GM18517 (cell line): ENCODE measurements around the gene PJVK.
"Not testable (repeated sequence)": the region's sequence is repeated elsewhere in the genome, so short reads cannot be mapped to it uniquely, and the experiment has no call there.

Experiments
- ATAC-seq: cut with Tn5 transposase; IDR thresholded peaks from one replicate; pipeline ENCODE4 v1.9.1; 2021; ENCODE audit warnings: mild to moderate bottlenecking, moderate library complexity; ENCODE audit not compliant: unreplicated experiment

The PJVK gene

DNA sequence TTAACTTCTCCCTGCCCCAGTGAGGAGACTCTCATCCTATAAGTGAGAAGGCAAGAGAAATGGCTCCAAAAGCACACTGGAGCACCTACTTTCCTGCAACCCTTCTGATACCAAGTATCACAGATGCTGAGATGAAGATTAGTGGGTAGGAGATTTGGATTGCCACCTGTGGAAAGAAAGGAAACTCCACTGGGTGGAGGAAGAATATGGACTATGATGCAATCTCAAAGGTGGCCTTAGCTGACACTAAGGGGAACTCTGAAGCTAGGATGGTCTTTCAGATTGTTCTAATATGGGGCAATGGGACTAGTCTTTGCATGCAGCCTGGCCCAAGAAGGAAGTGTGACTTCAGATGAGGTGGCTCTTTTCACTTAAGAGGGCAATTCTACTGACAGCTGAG is 21.8 kb upstream of the PJVK start:
- ATAC-seq: no peak

DNA sequence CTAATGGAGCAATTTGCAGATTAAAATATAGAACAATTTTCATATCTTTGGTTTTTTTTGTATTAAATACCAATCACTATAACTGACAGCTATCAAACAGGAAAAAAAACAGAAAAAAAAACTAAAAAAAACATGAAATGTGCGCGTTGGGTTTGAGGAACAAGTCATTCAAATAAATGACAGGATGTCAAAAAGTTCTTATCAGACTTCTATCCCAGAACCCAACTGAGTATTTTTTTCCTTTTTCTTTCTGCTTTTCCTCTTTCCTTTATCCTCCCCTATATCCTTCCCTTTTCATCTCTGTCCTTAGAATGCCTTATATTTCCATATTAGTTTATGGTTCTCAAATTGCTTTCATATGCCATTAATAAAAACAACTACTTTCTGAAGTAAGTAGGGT is 14.5 kb upstream of the PJVK start:
- no peak for ATAC-seq

DNA sequence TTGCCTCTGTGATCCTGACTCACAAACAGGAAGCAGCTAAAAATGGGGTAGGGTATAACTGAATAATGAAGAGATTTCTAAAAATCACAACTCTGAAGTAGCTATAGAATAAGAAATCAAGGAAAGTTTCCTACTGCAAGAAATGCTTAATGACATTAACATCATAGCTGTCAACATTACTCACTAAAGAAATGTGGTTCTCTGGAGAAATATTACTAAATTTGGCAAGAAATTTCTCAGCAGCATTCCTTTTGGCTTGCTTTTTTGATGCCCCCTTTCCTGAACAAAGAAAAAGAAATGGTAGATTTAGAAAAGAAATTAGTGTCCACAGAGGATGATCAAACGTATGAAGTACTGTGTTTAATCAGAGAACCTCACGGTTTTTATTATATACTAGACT is 9.8 kb upstream of the PJVK start:
- ATAC-seq: no peak

DNA sequence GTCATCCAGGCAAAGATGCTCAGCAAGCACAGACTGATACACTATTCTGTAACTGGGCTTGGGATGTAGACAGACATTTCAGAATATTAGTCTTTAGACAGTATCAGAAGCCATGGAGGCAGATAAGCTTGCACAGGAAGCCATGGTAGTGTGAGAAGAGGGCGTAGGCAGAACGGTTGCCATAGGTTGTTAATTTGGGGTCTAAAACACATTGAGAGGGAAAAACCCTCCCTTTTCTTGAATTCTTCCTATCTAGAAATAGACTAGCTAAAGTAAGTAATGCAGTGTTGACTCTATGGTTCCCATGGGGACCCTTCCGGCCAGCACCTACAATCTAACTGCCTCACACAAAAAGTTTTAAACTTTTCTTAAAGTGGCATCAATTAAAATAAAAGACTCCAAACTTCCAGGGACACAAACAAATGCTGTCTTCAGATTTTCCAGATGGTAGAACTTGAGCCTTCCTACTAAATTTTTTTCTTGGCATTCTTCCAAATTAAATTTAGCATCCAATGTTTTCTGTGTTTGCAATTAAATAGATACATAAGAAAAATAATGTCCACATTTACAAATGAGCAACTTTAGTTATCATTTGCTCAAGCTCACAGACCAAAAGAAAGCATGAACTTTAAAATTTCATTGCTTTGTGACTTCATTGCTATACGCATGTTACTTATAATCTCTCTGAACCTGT is 2.1 kb upstream of the PJVK start:
- no peak for ATAC-seq

DNA sequence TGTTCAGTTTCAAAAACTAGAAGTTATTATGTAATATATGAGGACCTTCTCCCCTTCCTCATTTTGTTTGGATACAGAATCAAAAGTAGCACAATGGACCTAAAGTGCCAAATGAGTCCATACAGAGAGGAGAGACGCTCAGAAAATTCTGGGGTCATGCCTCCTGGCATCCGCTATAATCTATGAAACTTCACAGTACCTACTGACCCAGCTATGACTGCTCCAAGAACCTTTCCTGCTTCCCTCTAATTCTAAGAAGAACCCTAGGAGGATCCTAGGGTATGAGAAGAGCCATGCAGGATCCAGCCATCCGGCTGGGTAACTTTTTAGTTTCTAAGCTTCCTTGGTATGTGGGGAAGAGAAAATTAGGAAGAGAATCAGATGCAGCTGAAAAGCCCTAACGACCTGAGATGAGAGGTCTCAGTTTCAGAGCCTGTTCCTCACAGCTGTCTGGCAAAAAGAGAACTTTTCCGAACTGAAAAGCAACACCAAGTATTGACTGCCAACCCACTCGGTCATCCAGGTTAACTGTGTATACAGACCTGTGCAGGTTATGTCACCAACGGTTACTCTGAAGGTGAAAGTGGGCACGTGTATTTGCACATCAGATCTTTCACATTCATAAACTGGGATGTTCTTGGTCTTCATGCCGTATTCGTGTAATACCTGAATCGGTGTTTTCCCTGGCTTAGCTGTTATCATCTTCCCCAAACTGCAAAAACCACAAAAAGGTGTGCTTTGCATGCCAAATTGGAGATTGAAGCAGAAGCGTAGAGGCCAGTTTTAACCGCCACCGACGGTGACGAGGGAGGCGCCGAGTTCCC is 1.3 kb upstream of the PJVK start:
- ATAC-seq: peak; percentile 11

DNA sequence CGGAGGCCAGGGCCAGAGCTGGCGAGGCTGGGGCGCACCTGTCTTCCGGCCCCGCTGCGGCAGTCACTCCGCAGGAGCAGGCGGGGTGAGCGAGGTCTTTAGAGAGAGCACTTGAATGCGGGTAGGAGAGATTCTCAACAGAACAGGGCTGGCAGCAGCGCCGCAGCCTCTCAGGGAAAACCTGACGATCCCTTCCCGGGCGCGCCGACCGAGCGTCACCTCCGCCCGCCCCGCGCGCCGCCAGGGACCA is 729 bp upstream of the PJVK start:
- peak; percentile 53 for ATAC-seq

DNA sequence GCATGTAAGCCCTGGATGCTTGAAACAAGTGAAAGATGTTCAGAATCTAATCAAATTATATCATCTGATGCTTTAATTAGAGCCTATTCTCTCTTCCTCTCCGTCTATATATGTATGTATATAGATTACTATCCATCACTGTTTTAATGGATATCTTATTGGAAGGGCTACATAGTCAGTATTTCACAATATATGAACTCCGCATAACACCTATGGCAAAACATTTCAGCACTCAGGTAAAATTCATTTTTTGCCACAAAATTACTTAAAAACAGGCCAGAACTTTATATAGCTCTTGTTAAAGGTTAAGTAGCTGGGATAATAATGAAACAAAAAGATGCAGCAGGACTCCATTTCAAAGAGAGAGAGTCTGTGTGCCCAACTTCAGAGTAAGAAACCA is 1.2 kb downstream of the PJVK start:
- ATAC-seq: no peak

DNA sequence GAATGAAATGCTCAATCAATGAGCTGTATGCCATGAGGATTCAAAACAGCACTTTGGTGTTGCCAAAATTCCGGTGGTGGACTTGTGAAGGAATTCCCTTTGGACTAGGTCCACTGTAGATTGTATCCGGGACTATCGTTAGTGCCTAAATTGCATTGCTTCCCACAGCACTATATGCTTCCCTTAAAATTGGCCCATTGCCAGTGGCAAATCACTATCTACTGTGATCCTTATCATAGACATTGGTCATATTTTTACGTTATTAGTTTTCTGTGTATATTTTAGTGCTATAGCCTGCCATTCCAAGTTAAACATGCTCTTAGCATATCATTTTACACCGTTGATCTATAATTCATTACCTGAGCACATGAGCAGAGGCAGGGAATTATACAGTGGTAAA is 1.7 kb downstream of the PJVK start:
- ATAC-seq: no peak

DNA sequence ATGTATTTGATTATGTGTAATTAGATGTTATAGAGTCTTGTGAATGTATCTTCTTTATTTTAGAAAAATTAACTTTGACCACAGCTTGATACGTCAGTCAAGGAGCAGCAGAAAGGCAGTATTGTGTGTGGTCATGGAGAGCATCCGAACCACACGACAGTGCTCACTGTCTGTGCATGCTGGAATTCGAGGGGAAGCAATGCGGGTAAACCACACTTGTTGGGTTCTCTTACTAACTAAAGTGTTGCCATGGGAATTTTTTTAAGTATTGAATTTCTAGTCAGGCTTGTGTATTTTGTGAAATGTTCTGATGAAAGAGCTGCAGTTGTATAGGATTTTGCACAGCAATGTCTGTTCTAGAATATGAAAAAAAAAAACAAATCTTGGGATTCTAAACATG is 4.8 kb downstream of the PJVK start:
- ATAC-seq: no peak

DNA sequence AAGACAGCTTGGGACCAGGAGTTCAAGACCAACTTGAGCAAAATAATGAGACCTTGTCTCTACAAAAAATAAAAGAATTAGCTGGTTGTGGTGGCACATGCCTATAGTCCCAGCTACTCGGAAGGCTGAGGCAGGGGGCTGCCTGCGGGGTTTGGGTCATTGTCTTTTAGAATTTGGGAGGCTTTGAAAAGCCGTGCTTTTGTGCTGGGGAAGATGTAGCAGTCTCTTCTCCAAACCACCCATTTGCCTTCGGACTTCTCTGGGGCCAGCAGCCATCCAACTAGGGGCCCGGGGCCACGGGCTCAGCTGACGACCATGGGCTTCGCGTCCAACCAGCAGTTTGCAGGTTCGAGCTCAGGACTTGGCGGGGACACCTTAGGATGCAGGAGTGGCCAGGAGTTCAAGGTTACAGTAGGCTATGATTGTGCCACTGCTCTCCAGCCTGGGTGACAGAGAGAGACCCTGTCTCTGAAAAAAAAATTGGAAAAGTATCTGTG is 6.3 kb downstream of the PJVK start:
- no peak for ATAC-seq

DNA sequence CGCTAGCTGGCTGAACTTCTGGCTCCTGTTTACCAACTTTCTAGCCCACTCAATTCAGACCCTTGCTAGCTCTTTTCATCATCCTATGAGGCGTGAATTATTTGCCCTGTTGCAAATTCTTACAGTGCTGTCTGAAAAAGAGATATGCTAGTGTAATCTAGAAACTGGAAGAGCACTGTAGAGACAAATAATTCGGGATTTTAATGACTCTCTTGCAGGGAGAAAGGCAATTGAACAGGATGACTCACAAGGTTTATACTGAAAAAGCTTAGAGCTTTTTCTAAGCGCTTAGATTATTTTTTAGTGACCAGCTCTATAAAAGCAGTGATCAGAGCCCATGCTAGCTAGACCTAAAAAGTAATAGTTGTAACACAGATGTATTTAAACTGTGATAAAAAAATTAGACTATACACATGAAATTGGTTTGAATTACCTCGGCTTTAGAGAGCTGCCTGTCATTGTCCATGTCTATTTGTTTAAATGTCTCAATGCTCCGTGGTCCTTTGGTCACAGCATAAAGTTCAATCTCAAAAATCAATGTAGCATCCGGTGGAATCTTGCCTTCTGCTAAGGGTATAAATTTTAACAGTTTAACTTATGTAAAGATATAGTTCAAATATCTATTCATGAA is 18.2 kb downstream of the PJVK start:
- no peak for ATAC-seq

DNA sequence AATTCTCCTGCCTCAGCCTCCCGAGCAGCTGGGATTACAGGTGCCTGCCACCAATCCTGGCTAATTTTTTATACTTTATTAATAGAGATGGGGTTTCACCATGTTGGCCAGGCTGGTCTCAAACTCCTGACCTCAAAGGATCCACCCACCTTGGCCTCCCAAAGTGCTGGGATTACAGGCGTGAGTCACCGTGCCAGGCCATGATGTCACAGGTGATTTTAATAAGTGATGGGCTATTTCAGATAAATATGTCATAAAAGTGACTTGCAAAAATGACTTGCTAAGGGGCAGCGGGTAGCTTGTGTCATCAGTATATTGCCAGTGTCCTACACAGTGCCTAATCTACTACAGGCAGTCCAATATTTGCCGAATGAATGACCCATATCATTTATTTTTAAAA is 20.1 kb downstream of the PJVK start:
- ATAC-seq: not testable (repeated sequence)

DNA sequence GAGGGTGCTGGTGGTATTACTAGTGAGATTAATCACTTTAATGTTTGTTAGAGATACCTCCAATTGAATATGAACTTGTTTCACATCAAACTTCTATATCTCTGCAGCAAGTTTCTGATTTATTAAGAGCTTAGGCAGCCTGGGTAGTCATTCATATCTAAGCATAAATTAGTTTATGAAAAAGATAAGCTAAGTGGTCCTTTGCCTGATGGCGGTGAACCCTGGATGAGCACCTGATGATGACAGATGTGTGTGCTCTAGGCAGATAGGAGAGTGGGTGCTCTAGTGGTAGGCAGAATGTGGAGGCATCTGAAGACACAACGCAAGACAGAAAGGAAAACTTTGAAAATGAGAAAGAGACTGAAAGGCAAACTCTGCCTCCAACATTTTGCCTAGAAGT is 22.2 kb downstream of the PJVK start:
- ATAC-seq: no peak

DNA sequence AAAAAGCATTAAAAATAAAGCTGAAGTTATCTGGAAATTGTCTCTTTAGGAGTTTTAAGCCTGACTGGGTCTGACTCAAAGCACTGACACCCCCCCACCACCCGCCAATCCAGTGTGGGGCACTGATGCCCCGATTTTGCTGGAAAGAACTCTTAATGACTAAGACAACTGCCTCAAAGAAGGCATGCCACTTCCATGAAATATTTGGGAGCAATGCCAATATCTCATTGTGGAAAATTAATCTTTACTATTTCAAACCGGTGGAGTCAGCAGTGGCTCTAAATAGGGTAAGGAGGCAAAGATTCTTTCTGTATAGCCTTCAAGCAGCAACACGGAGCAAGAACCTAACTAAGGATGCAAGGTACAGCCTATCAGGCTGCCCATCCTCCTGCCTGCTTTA is 22.8 kb downstream of the PJVK start:
- no peak for ATAC-seq

DNA sequence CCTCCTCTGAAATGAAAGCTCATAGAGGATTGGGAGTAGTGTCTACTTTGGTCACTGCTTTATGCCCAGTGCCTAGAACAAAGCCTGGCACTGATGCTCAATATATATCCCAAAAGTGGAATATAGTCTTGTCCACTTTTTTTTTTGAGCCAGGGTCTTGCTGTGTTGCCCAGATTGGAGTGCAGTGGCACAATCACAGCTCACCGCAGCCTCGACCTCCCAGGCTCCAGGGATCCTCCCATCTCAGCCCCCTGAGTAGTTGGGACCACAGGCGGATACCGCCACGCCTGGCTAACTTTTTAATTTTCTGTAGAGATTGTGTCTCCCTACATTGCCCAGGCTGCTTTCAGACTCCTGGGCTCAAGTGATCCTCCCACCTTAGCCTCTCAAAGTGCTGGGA is 23.4 kb downstream of the PJVK start:
- ATAC-seq: no peak

DNA sequence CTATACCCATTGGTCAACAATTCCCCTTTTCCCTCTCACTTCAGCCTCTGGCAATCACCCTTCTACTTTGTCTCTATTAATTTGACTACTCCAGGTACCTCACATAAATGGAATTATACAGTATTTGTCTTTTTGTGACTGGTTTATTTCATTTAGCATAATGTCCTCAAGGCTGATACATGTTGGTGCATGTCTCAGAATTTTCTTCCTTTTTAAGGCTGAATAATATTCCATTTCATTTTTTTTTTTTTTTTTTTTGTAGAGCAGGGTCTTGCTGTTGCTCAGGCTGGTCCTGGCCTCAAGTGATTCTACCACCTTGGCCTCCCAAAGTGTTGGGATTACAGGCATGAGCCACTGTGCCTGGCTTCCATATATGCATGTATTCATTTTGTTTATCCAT is 25.3 kb downstream of the PJVK start:
- ATAC-seq: no peak

DNA sequence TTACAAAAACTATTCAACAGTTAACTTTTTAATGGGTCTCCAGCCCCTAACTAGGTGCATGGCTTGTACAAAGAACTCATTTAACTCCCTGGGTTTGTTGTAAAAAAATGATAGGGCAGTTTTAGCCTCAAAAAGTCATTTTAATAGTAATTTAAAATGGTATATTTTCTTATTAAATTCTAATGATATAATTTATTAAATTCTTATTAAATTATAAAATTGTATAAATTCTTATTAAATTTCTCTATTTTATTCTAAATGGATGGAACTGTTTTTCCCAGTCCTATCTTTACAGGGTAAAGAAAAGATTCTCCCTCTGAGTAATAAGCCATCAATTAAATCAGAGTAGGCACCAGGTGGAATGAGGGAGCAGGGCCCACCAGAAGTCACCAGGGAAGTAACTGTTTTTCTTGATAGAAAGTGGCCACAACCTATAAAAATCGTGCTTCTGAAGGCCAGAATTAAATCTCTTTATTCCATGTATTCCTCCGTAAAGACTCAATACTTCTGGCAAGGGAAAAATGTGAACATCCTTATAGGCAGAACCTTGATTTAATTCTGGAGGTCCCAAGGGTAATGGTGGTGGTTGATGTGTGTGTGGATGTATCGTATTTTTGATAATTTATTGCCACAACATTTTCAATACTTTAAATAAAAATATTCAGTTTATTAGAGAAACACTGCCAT is 26.4 kb downstream of the PJVK start:
- no peak for ATAC-seq

DNA sequence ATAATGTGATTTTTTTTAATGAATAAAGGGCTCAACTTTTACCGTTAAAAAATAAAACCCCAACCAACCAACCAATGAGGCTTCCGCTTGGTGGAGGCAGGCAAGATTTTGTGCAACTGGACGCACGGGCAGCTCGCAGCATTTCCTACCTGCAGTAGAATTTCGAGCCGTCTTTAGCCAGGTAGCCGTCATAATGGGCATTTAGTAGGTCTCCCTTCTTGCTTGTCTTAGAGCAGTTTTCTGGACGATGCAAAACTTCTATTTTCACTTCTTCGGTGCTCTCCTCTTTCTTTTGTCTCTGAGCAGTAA is 26.9 kb downstream of the PJVK start:
- ATAC-seq: peak; percentile 4

DNA sequence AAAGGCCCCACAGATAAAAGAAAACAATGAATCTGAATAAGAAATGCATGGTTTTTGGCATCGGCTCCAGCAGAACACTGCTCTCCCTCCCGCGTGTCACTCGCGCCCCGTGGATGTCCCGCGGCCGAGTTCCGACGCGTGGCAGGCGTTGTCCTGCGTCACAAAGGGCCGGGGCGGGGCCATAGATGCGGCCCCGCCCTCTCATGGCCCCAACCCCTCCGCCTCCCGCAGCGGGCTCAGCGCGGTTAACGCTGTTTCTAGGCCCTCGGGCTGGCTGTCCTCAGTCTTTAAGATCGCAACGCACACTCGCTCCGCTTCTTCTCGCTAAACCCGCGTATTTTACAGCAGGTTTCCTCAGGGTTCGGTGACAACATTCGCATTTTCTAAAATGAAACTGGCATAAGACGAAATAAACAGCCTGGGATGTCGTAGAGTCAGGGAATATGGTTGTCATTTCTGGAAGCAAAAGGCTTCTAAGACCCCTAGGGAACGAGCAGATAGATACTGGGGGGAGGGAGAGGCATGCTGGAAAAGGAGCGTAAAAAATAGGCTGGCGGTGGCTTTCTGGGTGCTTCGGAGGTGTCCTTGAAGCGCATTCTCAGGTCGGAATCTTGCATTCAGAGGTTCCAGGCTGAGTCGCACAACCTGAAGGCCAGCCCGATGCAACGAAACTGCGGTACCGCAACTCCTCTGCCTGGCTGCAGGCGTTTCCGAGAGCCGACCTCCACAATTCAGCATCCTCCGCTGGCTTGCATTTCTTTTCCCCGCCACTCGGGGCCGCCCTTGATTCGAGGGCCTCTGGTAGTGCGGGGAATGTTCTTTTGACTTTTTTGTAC is 27.5 kb downstream of the PJVK start, which contains the start of gene FKBP7:
TSS of gene FKBP7 (minus strand) at position 162 of the 836 bp plus-strand sequence. CDS start at position 61, 101 bp downstream.
- ATAC-seq: peak; percentile 38

DNA sequence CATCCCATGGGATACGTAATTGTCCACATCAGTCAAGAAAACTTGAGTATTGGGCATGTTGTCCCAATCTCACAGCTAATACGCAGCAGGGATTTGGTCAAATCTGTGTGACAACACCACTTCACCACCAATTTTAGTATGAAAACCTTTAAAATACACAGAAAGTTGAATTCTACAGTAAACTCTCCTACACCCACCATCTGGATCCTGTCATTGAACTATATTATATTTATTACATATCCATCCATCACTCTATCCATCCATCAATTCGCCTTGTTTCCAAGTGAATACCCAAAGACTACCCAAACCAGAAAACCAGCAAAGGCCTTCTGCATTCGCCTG is 28.1 kb downstream of the PJVK start:
- no peak for ATAC-seq

DNA sequence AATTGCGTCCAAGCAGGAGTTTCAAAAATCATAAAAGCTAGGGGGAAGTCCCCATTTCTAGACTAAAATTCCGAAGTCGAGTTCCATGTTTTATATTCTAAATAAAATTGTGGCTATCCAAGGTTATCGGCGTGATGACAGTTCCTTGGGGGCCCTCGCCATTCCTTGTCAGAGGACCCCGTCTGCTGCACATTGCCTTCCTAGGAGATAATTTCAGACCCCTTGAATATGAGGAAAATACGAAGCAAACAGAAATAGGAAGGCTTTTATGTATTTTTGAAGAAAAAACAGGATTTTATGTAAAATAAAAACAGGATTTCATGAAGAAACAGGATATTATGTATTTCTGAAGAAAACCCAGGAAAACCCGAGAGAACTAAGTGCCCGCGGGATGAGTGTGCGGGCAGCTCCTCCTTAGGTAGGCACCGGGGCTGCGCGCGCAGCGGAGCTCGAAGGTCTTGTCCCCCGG is 28.6 kb downstream of the PJVK start:
- ATAC-seq: no peak
